Fibroblast of skin of left quadriceps (primary cell): ENCODE measurements around the gene CYTH1.

ENCODE experiments used
- DNase-seq, 2 experiments: peaks; one replicate each; pipeline ENCODE4 v3.0.0-alpha.2; 2013; ENCODE audit warnings: low read depth in 2 of 2

CYTH1 gene

GRCh38 chr17:78670850-78671725 lies 111.0 kb downstream of the CYTH1 start:
- DNase-seq: no peak

GRCh38 chr17:78669975-78670518 lies 112.0 kb downstream of the CYTH1 start:
- no peak for DNase-seq

GRCh38 chr17:78669256-78669974 lies 112.7 kb downstream of the CYTH1 start:
- no peak for DNase-seq

- DNase-seq: no peak
These were observed 113.2 kb downstream of the CYTH1 start for GRCh38 chr17:78668847-78669246.

GRCh38 chr17:78667741-78668640 lies 114.1 kb downstream of the CYTH1 start:
- no peak for DNase-seq

GRCh38 chr17:78667091-78667490 lies 115.0 kb downstream of the CYTH1 start:
- DNase-seq: no peak

GRCh38 chr17:78665952-78666920 lies 115.8 kb downstream of the CYTH1 start:
- no peak for DNase-seq

- no peak for DNase-seq
These were observed 116.6 kb downstream of the CYTH1 start for GRCh38 chr17:78665387-78665951.

GRCh38 chr17:78664476-78665386 lies 117.3 kb downstream of the CYTH1 start:
- DNase-seq: no peak

GRCh38 chr17:78661093-78661770 lies 120.8 kb downstream of the CYTH1 start:
- no peak for DNase-seq

GRCh38 chr17:78659546-78659945 lies 122.5 kb downstream of the CYTH1 start:
- no peak for DNase-seq

GRCh38 chr17:78658281-78658785 lies 123.7 kb downstream of the CYTH1 start:
- DNase-seq: peak; percentile 41 to 48

- DNase-seq: no peak
These were observed 126.7 kb downstream of the CYTH1 start for GRCh38 chr17:78655251-78655940.

GRCh38 chr17:78654325-78654724 lies 127.7 kb downstream of the CYTH1 start:
- DNase-seq: no peak

- DNase-seq: no peak
These were observed 128.7 kb downstream of the CYTH1 start for GRCh38 chr17:78653382-78653781.

- no peak for DNase-seq
These were observed 129.2 kb downstream of the CYTH1 start for GRCh38 chr17:78652913-78653312.

GRCh38 chr17:78652024-78652423 lies 130.0 kb downstream of the CYTH1 start:
- no peak for DNase-seq

GRCh38 chr17:78651554-78651953 lies 130.5 kb downstream of the CYTH1 start:
- no peak for DNase-seq
